A673 (cell line): Measurements from ENCODE around the gene S100A10.

Source experiments
- CTCF ChIP-seq: fragments of 300-800, 200-600 bp; sonication (generic); conservative IDR thresholded peaks from 2 replicates; pipeline ENCODE4 v1.5.1; 2017; ENCODE audit warnings: low read depth, mild to moderate bottlenecking, antibody characterized with exemption, low read length, moderate library complexity, mixed read lengths
- EZH2 ChIP-seq: fragments of 200-600 bp; sonication (generic); IDR thresholded peaks from 2 replicates; pipeline ENCODE4 v1.6.1; 2017; ENCODE audit warnings: borderline replicate concordance, low read depth, mild to moderate bottlenecking, mixed read lengths, antibody characterized with exemption, low read length; ENCODE audit not compliant: poor library complexity, severe bottlenecking

DNA sequence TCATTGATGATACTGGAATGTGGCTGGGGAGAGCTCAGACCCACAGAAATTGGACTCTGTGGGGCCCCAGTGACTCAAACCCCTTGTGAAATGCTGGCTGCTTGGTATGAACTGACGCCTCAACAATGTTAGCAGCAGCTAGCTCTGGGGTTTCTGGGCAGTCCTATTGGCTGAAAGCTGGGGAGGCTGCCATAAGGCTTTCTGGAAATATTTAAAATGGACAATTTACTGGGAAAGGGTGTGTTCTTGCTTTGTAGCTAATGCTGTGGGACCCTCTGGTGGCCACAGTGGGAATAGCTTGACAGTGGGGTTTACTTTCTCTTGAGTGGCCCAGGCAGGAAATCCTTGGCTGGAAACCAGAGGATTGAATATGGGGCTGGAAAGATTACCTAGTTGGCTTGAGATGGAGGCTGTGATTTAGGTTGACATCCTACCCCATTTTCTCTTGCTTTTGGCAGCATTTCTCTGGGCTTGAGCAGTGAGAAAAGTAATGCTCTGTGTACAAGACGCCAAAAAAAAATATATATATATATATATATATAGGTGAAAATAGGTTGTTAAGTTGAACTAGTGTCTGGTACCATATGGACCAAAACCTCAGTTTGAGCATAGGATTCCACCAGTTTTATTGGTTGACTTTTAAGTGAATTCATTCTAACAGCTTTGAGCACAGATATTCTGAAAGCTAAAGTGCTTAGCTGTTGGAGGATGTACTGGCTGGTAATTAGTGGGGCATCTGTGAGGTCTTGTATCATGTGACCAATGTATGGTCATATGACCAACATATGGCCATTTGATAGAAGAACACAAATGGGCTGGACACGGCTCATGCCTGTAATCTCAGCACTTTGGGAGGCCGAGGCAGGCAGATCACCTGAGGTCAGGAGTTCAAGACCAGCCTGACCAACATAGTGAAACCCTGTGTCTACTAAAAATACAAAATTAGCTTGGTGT is 8.2 kb upstream of the S100A10 start:
- TF ChIP-seq CTCF = peak; percentile 92
- no peak for TF ChIP-seq EZH2
